BE2C (cell line): ENCODE measurements around the gene THEM4.
"Not testable (repeated sequence)": the region's sequence is repeated elsewhere in the genome, so short reads cannot be mapped to it uniquely, and the experiment has no call there.

Experiments
- DNase-seq: peaks from one replicate; pipeline ENCODE4 v3.0.0-alpha.2; 2020
- H3K27me3 ChIP-seq: fragments of 250-450 bp; sonication (Bioruptor Pico); 2 replicates; pipeline ENCODE4 v1.5.1; 2020; ENCODE audit warnings: mild to moderate bottlenecking
- H3K36me3 ChIP-seq: fragments of 250-450 bp; sonication (Bioruptor Pico); 2 replicates; pipeline ENCODE4 v1.5.1; 2020; ENCODE audit warnings: mild to moderate bottlenecking
- H3K4me1 ChIP-seq: fragments of 250-450 bp; sonication (Bioruptor Pico); 2 replicates; pipeline ENCODE4 v1.5.1; 2020
- H3K4me3 ChIP-seq: 2 replicates; pipeline ENCODE4 v1.5.1; 2011; ENCODE audit warnings: low read depth, low read length
- H3K9me3 ChIP-seq: fragments of 250-450 bp; sonication (Bioruptor Pico); 2 replicates; pipeline ENCODE4 v1.5.1; 2020
- TF ChIP-seq, protein P1 (sequence below): IDR thresholded peaks from 2 replicates; pipeline ENCODE4 v1.5.1; 2012; ENCODE audit warnings: mild to moderate bottlenecking, low read depth, low read length

The THEM4 gene

DNA sequence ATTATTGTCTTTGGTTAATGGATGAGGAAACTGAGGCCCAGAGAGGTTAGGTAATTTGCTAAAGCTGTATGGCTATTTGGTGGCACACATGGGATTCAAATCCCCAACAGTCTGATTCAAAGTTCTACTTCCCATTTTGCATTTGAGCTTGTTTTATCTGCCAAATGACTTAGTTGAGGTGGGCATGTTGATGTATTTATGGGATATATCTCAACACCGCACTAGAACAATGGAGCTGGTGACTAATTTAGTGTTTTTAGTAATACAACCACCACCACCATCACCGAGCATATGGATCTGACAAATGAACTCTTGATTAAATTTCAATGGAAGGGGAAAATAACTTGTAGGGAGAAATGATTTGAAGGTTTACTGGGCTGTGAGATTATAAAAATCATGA, 26.8 kb downstream of the THEM4 start:
- H3K27me3 ChIP-seq = no peaks in the 10 kb centered on the region
- DNase-seq = no peak
- H3K36me3 ChIP-seq = no peaks in the 10 kb centered on the region; the same call in 1 of the 2 replicates
- TF ChIP-seq, protein P1, sequence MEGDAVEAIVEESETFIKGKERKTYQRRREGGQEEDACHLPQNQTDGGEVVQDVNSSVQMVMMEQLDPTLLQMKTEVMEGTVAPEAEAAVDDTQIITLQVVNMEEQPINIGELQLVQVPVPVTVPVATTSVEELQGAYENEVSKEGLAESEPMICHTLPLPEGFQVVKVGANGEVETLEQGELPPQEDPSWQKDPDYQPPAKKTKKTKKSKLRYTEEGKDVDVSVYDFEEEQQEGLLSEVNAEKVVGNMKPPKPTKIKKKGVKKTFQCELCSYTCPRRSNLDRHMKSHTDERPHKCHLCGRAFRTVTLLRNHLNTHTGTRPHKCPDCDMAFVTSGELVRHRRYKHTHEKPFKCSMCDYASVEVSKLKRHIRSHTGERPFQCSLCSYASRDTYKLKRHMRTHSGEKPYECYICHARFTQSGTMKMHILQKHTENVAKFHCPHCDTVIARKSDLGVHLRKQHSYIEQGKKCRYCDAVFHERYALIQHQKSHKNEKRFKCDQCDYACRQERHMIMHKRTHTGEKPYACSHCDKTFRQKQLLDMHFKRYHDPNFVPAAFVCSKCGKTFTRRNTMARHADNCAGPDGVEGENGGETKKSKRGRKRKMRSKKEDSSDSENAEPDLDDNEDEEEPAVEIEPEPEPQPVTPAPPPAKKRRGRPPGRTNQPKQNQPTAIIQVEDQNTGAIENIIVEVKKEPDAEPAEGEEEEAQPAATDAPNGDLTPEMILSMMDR = no peak
- H3K4me1 ChIP-seq = no peaks in the 10 kb centered on the region
- H3K9me3 ChIP-seq = no peaks in the 10 kb centered on the region
- no peak overlapping the region for H3K4me3 ChIP-seq

GRCh38 chr1:151881479-151881878, 27.8 kb downstream of the THEM4 start:
- H3K4me3 ChIP-seq = no peak overlapping the region
- TF ChIP-seq, protein P1 = peak; percentile 34; the same call in 1 of the 2 replicates
- H3K27me3 ChIP-seq = no peaks in the 10 kb centered on the region
- DNase-seq = no peak
- H3K4me1 ChIP-seq = no peaks in the 10 kb centered on the region
- no peaks in the 10 kb centered on the region for H3K9me3 ChIP-seq
- H3K36me3 ChIP-seq = no peaks in the 10 kb centered on the region; the same call in 1 of the 2 replicates

GRCh38 chr1:151875419-151876097, 33.8 kb downstream of the THEM4 start:
- TF ChIP-seq, protein P1 = no peak
- no peak overlapping the region for H3K4me3 ChIP-seq
- no peaks in the 10 kb centered on the region for H3K9me3 ChIP-seq
- H3K27me3 ChIP-seq = no peaks in the 10 kb centered on the region
- no peaks in the 10 kb centered on the region for H3K4me1 ChIP-seq
- H3K36me3 ChIP-seq = no peaks in the 10 kb centered on the region
- no peak for DNase-seq

GRCh38 chr1:151872776-151873175, 36.5 kb downstream of the THEM4 start:
- not testable (repeated sequence) for H3K9me3 ChIP-seq, DNase-seq, H3K4me1 ChIP-seq, H3K36me3 ChIP-seq, H3K27me3 ChIP-seq, H3K4me3 ChIP-seq

GRCh38 chr1:151871284-151872030, 37.9 kb downstream of the THEM4 start:
- no peaks in the 10 kb centered on the region for H3K9me3 ChIP-seq
- H3K36me3 ChIP-seq = no peaks in the 10 kb centered on the region
- no peaks in the 10 kb centered on the region for H3K4me1 ChIP-seq
- no peaks in the 10 kb centered on the region for H3K27me3 ChIP-seq
- no peak for DNase-seq
- no peak overlapping the region for H3K4me3 ChIP-seq
- TF ChIP-seq, protein P1 = no peak

DNA sequence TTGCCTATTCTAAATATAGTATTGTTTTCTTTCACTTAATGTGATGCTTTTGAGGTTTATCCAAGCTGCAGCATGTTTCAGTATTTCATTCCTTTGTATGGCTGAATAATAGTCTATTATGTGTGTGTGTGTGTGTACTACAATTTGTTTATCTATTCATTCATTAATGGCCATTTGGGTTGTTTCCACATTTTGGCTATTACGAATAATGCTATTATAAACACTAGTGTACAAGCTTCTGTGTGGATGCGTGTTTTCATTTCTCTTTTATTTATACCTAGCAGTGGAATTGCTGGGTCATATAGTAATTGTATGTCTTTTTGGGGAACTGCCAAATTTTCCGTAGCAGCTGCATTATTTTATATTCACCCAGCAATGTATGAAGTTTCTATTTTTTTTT, 40.8 kb downstream of the THEM4 start:
- TF ChIP-seq, protein P1 = no peak

More for the DNA sequence above, 40.8 kb downstream of the THEM4 start:
- no peaks in the 10 kb centered on the region for H3K4me1 ChIP-seq
- no peaks in the 10 kb centered on the region for H3K9me3 ChIP-seq
- DNase-seq = no peak
- no peaks in the 10 kb centered on the region for H3K36me3 ChIP-seq
- no peak overlapping the region for H3K4me3 ChIP-seq
- no peaks in the 10 kb centered on the region for H3K27me3 ChIP-seq
